ENCODE results near the gene HDAC7.
A peak's percentile ranks its signal among the peaks of the same experiment; 100 is the strongest.
"Not testable (repeated sequence)": the region's sequence is repeated elsewhere in the genome, so short reads cannot be mapped to it uniquely, and the experiment has no call there.

The HDAC7 gene

GRCh38 chr12:47850153-47851084 lies 30.7 kb upstream of the HDAC7 start:
- DNase-seq (ENCODE audit: low spot score) (no peak), FAIRE-seq (no peak)

DNA sequence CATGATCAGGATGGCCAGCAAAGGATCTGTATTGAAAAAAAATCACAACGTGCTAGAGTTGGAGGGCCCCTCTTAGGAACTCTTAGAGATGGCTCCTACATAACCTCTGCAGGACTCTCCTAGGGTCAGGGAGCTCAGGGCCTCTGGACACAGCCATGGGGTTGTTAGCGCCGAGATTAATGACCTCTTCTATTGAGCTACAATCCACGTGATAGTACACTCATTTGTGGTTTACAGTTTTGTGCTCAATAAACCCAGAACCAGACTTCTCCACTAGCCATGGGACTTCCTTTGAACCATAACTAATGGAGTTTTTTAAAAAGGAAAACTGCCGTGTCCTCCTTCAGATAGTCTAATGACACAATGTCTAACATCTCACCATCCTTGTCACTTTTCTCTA lies 29.6 kb upstream of the HDAC7 start:
- FAIRE-seq: no peak
- DNase-seq (ENCODE audit: low spot score): no peak

DNA sequence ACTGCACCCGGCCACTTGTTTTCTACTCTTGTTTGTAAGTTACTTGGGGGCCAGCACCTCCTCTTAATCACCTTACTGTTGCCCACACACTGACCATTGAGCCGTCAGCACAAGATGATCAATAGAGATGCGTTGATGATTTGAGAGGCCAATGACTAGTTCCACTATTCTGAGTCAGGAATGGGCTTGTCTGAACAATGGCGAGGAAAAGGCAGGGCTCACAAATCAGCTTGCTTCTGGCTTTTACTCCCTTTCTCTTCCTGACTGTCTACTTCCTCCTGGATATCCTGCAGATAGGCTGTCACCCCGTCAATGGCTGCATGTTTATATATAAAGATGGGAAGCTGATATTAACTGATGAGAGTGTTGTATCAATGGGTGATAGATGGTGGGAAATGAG lies 29.1 kb upstream of the HDAC7 start:
- no peak for FAIRE-seq
- DNase-seq (ENCODE audit: low spot score): no peak

DNA sequence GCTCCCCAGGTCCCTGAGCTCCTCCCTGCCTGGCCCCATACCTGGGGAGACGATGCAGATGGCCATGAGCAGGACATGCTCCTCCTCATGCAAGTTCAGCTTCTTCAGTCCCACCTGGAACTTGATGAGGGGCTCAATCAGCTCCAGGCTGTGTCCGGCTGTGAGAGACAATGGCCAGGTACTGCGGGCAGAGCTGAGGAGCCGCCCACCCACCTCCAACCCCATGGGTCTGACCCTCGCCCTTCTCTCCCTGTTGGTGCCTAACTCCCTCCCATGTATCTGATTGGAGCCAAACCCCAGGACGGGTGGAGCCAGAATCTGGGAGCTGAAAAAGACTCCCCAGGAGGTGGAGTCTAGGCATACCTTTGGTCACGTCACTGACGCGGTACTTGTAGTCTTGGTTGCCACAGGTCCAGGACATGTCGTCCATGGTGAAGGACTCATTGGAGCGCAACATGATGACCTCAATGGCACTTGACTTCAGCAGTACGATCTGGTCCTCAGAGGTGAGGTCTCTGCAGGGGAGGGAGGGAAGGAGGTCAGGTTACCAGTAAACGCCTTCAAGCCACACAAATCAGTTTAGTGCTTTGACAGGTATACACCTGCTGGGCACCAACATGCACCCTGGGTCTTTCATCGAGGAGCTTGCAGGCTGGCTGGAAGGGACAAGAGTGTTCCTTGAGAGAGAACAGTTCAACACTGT lies 26.7 kb upstream of the HDAC7 start:
- no peak for FAIRE-seq
- DNase-seq (ENCODE audit: low spot score): no peak

DNA sequence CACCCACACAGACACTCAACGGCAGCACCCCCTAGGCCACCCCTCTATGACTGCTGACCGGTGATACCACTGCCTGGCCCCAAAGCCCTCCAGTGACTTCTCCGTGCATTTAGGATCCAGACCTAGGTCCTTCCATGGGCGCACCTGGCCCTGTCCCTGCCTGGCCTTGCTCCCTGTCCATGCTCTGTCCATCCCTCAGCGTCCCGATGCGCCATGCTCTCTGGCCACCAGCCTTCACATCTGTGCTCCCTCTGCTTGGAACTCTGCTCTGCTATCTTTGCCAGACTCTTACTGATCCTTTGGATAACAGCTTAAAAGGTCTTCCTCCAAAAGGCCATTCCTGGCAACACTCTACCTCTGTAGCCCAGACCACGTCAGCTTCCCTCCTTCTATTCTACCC lies 25.4 kb upstream of the HDAC7 start:
- no peak for DNase-seq (ENCODE audit: low spot score)
- no peak for FAIRE-seq

- DNase-seq (ENCODE audit: low spot score) (no peak), FAIRE-seq (no peak)
These were observed 24.7 kb upstream of the HDAC7 start for GRCh38 chr12:47844264-47845019.

DNA sequence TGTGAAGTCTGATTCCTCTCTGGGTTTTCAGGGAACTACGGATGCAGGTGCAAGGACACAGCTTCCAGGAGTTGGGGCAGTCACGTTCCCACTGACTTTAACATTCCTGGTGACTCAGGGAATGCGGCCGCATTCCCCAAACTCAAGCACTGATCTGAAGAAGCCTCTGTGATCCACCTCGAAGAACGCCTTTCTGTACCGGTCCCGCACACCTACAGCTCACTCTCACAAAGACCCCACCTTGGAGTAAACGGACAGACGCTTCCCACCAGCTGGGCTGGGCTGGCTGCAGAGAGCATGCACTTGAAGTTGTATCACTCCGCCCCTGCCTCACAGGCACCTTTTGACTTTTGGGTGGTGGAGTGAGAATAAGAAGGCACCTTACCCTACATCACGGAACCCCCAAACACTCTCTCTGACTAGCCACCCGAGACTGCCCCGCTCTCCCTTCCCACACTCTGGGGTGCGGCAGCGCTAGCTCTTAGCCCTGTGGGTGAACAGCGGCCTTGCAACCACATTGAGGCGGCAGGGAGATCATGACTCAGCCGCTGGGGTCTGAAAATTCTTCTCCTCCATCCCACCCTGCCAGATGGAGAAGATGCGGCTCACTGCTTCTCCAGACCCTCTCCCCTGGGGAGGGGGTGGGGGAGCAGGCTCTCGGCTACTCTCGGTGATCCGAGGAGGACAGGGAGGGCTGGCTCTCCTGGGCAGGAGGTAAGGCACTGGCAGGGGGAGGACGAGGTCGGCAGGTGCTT lies 23.7 kb upstream of the HDAC7 start:
- peak; percentile 62 for DNase-seq (ENCODE audit: low spot score)
- FAIRE-seq: no peak

DNA sequence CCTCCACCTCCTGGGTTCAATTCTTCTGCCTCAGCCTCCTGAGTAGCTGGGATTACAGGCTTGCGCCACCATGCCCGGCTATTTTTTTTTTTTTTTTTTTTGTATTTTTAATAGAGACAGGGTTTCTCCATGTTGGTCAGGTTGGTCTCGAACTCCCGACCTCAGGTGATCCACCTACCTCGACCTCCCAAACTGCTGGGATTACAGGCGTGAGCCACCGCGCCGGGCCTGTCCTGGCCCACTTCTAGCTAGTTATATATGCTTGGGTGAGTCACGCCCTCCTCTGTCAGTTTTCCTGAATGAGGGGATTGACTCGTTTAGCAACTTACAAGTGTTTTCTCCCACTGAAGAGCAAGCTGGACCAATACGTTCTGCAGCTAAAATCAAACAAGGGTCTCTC lies 22.8 kb upstream of the HDAC7 start:
- DNase-seq (ENCODE audit: low spot score): not testable (repeated sequence)

GRCh38 chr12:47841910-47842309 lies 22.2 kb upstream of the HDAC7 start:
- no peak for DNase-seq (ENCODE audit: low spot score)

More for the DNA sequence above, 22.8 kb upstream of the HDAC7 start:
- not testable (repeated sequence) for FAIRE-seq

GRCh38 chr12:47841501-47841900 lies 21.8 kb upstream of the HDAC7 start:
- DNase-seq (ENCODE audit: low spot score): no peak
- no peak for FAIRE-seq

More at GRCh38 chr12:47841910-47842309, 22.2 kb upstream of the HDAC7 start:
- no peak for FAIRE-seq

DNA sequence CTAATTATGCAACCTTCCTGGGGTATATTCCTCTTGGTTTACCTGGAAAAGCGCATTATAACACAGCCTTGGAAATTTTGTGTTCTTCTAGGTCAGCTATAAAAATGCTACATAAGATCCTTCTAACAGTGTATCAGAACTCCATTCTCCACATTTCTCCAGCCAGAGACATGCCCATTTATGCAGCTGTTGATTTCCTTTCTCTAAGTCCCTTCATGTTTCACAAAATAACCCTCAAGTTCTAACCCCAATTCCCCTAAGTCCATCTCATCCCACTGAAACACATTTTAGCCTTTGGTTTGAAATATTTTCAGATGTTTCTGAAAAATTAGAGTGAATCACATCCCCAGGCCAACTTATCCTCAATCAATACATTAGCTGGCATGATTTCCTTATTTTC lies 20.9 kb upstream of the HDAC7 start:
- no peak for FAIRE-seq

DNA sequence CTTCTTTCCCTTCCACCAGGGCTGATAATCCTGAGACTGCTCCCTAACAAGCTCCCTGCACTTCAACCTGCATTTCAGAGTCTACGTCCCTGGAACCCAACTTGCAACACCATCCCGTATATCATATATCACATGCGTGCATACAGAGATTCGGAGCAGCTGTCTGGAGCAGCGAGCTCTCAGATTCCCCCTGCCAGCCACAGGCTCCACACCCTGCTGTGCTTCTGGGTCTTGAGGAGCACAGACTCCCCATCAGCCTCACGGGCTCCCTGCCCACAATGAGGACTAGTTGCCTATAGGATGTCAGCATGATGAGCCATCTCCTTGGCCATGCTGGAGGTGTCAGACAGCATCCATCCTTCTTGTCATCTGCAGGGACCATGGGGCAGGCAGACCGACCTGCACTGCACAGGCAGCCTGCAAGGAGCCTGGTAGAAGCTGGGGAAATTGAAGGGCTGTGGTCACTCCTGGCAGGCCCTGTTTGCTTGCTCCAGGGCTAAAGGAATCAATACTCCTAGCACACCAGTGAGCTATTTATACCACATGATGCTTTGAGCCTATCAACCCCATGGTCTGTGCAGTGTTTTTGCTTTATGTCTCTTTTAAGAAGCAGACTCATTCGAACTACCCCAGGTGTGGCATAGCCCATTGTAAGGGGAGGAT lies 19.6 kb upstream of the HDAC7 start:
- FAIRE-seq (no peak), DNase-seq (ENCODE audit: low spot score) (no peak)

More for the DNA sequence above, 20.9 kb upstream of the HDAC7 start:
- no peak for DNase-seq (ENCODE audit: low spot score)

- FAIRE-seq (no peak), DNase-seq (ENCODE audit: low spot score) (peak; percentile 61)
These were observed 18.7 kb upstream of the HDAC7 start for GRCh38 chr12:47838286-47838931.

GRCh38 chr12:47837190-47838171 lies 17.8 kb upstream of the HDAC7 start:
- DNase-seq (ENCODE audit: low spot score): peak; percentile 75
- no peak for FAIRE-seq

DNA sequence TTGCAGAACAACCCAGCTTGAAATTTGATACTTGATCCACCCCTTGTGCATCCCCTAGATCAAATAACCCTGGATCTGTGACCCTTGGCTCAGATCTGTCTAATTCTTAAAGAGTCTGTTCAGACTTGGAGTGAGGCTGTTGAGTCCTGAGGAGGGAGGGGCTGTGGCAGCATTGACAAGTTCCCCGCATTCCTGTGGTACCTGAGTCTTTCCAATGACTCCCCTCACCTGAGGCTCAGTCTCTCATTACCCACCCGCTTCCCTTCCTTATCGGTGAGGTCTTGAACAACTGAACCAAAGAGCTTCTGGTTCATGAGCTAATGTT lies 16.1 kb upstream of the HDAC7 start:
- DNase-seq (ENCODE audit: low spot score): no peak
- FAIRE-seq: no peak

DNA sequence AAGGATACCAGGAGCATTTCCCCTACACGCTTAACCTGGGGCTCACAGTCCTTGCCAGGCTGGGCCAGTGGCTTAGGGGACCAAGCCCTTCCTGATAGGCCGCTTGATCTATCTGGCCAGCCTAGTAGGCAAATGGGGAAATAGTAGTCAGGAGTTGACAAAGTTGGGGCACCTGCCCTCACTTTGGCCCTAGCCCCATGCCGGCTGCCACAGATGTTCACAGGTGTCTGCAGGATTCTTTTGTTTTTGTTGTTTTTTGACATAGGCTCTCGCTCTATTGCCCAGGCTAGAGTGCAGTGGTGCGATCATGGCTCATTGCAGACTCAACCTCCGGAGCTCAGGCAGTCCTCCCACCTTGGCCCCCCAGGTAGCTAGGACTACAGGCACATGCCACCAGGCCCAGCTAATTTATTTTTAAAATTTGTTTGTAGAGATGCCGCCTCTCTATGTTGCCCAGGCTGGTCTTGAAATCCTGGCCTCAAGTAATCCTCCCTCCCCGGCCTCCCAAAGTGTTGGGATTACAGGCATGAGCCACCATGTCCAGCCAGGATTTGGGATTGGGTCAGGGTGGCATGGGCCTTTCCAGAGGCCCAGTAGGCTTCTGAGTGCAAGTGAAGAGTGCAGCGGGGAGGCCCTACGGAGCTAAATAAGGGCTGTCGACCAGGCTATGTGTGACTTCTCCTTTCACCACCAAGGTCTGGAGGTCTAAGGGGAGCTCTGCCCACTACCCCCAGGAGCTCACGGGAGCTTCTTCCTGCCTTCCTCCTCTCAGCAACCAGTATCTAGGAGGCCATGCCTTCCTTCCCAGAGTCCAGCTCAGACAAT lies 15.5 kb upstream of the HDAC7 start:
- no peak for DNase-seq (ENCODE audit: low spot score)
- FAIRE-seq: no peak

GRCh38 chr12:47834199-47834903 lies 14.6 kb upstream of the HDAC7 start:
- FAIRE-seq: no peak

More at GRCh38 chr12:47834199-47834903, 14.6 kb upstream of the HDAC7 start:
- no peak for DNase-seq (ENCODE audit: low spot score)

All from urothelium cell line (cell line).